C4-2B (cell line): Measurements from ENCODE around the gene ESYT1.

Experiments
- CTCF ChIP-seq: fragments of 450-650 bp; conservative IDR thresholded peaks from 2 replicates; pipeline ENCODE4 v1.5.1; 2017; ENCODE audit warnings: mild to moderate bottlenecking
- ZFX ChIP-seq: fragments of 450-650 bp; IDR thresholded peaks from 2 replicates; pipeline ENCODE4 v1.6.1; 2017

GRCh38 chr12:56104815-56105608 is 23.1 kb upstream of the ESYT1 start:
- no peak for TF ChIP-seq CTCF
- peak; percentile 23; the same call in 1 of the 2 replicates for TF ChIP-seq ZFX
